ENCODE measurements around the gene BAX.
A peak's percentile ranks its signal among the peaks of the same experiment; 100 is the strongest.
"Not testable (repeated sequence)": the region's sequence is repeated elsewhere in the genome, so short reads cannot be mapped to it uniquely, and the experiment has no call there.

BAX gene

DNA sequence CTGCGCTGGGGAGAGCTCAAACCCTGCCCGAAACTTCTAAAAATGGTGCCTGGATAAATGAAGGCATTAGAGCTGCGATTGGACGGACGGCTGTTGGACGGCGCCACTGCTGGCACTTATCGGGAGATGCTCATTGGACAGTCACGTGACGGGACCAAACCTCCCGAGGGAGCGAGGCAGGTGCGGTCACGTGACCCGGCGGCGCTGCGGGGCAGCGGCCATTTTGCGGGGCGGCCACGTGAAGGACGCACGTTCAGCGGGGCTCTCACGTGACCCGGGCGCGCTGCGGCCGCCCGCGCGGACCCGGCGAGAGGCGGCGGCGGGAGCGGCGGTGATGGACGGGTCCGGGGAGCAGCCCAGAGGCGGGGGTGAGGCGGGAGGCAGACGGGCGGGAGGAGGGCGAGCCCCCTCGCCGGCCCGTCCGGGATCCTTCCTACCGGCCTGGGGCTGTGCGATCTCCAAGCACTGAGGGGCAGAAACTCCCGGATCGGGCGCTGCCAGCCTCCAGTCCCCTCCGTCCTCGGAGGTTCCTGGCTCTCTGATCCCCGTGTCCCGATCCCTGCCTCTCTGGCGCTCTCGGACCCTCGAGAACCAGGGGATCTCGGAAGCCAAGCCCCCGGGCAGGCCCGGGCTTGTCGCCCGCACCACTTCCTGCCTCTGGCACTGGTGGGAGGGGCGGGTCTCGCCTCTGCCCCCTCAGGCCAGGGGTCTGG lies at the start of gene BAX:
TSS of gene BAX (plus strand) at position 281 of the 713 bp plus-strand sequence. CDS start at position 335, 54 bp downstream.
- DNase-seq: peak; percentile 79

DNA sequence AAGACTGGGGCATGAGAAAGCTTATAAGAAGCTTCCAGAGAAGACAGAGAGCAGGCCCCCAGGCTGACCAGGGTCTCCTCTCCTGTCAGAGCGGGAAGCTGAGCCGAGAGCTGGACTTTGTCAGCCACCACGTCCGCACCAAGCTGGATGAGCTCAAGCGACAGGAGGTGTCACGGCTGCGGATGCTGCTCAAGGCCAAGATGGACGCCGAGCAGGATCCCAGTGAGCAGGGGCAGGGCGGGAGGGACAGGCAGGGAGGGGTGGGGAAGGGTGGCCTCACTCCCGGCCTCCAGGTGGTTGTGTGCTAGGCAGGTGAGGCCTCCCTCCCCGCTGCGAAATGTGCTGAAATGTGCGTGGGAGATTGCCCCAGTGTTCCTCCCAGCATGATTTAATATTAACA lies 49.0 kb upstream of the BAX start:
- no peak for DNase-seq

DNA sequence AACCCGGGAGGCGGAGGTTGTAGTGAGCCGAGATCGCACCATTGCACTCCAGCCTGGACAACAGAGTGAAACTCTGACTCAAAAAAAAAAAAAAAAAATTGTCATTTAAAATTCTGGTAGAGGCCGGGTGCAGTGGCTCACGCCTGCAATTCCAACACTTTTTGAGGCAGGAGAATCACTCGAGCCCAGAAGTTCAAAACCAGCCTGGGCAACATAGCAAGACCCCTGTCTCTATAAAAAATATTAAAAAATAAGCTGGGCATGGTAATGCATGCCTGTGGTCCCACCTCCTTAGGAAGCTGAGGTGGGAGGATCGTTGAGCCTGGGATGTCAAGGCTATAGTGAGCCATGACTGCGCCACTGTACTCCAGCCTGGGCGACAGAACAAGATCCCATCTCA lies 48.4 kb upstream of the BAX start:
- no peak for DNase-seq

DNA sequence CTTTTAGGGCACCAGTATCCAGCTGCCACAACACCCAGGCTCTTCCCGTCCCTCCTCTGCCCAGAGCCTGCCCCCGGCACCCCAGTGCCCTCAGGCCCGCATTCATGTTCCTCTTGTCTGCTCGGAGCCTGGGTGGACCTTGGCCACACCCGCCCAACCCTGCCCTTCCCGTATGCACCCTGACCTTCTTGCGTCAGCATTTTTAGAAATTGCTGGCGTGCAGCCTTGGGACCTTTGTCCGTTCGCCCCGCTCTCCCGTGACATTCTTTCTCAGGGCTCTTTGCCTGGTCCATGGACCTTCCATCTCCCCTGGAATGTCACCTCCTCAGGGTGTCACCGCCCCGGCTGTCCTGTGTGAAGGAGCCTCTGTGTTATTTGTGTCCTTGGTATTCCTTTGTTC lies 47.0 kb upstream of the BAX start:
- DNase-seq: no peak

DNA sequence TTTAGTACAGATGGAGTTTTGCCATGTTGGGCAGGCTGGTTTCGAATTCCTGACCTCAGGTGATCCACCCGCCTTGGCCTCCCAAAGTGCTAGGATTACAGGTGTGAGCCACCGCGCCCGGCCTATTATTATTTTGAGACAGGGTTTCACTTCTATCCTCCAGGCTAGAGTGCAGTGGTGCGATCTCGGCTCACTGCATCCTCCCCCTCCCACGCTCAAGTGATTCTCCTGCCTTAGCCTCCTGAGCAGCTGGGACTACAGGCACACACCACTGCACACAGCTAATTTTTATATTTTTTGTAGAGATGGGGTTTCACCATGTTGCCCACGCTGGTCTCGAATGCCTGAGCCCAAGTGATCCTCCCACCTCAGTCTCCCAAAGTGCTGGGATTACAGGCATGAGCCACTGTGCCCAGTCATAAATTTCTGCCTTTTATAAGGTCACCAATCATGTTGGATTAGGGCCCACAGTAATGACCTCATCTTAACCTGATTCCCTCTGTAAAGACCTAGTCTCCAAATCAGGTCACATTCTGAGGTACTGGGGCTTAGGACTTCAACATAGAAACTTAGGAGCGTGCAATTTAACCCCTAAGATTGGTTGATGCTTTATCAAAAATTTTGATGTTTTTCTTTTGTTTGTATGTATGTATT lies 45.1 kb upstream of the BAX start:
- DNase-seq: not testable (repeated sequence)

DNA sequence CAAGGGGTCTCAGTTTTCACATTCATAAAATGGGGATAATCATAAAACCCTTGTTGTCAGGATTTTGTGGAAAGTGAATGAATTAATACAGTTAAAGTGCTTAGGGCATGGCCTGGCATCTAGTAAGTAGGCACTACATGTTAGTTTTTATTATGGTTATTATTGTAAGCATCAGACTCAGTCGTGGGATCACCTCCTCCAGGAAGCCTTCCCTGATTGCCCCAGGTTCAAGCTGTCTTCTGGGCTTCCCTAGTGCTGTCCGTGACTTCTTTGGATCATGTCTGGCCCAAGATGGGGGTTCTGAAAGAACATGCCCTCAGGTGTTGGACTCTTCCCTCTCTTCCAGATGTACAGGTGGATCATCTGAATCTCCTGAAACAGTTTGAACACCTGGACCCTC lies 43.9 kb upstream of the BAX start:
- DNase-seq: no peak

DNA sequence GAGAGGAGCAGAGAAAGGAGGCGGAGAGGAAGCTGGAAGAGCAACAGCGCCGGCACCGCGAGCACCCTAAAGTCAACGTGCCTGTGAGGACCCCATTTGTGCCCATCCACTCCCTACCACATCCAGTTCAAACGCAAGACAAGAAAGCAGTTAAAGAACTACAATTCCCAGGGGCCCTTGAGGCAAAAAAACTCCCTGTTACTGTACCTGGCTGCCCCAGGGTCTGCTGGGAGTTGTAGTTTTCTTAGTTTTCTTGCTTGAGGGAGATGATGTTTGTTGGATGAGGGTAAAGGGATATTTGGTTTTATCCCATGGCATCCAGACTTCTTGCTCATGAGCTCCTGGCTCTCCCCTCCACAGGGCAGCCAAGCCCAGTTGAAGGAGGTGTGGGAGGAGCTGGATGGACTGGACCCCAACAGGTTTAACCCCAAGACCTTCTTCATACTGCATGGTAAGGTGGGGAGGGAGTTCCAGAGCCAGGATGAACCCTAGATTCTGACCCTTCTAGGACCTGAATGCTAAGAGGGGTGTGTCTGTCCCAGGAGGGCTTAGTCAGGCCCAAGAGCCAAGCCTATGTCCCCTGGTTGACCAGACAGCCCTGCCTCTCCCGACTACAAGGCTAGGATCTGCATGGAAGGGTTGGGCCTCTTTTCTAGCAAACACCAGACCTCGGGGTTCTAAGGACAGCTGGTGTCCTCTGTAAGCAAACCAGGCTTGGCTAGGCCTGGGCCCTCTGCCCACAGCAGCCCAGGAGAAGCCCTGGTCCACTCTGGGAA lies 41.4 kb upstream of the BAX start:
- no peak for DNase-seq

DNA sequence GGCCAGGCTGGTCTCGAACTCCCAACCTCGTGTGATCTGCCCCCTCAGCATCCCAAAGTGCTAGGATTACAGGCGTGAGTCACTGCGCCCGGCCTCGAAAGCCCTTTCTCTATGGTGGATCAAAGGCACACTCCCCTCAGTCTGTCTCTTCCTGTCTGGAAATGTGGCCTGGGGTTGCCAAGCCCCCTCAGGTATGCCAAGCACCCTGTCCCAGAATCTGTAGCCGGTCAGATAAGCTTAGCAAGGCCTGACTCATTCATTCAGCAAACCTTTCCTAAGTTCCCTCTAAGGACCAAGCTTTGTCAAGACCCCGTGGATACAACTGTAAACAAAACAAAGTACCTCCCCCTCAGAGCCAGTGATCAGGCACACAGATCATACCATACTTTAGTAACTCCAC lies 40.5 kb upstream of the BAX start:
- DNase-seq: no peak

DNA sequence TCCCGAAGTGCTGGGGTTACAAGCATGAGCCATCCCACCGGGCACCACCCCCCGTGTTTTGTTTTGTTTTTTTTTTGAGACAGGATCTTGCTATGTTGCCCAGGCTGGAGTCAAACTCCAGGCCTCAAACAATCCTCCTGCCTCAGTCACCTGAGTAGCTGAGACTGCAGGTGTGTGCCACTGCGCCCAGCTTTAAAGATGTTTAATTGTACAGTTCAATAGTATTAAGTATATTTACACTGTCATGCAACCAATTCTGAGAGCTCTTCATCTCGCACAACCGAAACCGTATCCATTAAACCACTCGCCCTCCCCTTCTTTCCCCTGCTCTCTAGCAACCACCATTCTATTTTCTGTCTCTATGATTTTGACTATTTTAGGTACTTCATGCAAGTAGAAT lies 38.9 kb upstream of the BAX start:
- DNase-seq: no peak

DNA sequence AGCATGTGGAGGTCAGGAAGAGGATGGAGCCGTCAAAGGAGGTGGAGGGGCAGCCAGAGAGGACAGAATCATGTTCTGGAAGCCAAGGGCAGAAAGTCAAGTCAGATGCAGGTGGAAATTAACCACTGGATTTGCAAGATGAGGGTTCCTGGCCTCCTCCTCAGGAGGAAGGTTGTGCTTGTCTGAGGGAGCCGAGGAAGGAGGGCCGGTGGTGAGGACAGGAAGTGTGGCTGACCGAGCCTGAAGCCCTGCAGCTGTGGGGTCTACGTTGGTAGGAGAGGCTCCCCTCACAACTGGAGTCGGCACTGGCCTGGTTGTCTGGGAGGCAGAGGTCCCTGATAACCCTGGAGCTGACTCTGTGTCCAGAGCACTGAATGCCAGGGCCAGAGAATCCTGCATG lies 36.6 kb upstream of the BAX start:
- no peak for DNase-seq

DNA sequence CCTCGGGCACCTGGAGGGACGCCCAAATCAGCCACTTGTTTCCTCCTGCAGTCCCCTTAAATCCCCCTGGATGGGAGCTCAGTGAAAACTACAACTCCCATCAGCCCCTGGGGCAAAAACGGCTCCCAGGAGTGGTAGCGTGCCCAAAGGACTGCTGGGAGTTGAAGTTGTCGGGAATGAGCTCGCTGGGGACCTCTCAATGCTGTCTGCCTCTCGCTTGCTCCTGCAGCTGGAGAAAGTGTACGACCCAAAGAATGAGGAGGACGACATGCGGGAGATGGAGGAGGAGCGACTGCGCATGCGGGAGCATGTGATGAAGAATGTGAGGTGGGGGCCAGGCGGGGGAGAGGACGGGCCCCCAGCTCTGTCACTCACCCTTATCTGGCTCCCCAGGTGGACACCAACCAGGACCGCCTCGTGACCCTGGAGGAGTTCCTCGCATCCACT lies 35.9 kb upstream of the BAX start:
- no peak for DNase-seq

DNA sequence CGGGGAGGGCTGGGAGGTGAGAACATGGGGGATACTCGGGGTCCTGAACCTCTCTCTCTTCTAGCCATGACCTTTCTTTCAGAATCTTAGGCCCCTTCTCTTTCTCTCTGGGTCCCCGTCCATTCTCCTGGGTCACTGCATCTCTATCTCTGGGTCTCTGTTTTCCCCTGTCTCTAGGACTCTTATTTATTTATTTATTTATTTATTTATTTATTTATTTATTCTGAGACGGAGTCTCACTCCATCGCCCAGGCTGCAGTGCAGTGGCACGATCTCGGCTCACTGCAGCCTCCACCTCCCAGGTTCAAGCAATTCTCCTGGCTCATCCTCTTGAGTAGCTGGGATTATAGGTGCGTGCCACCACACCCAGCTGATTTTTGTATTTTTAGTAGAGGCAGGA lies 35.4 kb upstream of the BAX start:
- not testable (repeated sequence) for DNase-seq

DNA sequence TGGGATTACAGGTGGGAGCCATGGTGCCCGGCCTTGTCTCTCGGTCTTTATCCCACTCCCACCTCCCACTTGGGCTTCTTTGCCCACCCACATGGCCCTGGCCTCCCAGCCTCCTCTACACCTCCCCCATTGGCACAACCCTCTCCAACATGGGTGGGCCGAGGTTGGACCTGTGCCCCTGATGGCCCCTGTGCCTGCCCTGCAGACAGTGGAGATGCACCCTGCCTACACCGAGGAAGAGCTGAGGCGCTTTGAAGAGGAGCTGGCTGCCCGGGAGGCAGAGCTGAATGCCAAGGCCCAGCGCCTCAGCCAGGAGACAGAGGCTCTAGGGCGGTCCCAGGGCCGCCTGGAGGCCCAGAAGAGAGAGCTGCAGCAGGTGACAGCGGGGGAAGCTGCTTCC lies 33.7 kb upstream of the BAX start:
- DNase-seq: no peak

DNA sequence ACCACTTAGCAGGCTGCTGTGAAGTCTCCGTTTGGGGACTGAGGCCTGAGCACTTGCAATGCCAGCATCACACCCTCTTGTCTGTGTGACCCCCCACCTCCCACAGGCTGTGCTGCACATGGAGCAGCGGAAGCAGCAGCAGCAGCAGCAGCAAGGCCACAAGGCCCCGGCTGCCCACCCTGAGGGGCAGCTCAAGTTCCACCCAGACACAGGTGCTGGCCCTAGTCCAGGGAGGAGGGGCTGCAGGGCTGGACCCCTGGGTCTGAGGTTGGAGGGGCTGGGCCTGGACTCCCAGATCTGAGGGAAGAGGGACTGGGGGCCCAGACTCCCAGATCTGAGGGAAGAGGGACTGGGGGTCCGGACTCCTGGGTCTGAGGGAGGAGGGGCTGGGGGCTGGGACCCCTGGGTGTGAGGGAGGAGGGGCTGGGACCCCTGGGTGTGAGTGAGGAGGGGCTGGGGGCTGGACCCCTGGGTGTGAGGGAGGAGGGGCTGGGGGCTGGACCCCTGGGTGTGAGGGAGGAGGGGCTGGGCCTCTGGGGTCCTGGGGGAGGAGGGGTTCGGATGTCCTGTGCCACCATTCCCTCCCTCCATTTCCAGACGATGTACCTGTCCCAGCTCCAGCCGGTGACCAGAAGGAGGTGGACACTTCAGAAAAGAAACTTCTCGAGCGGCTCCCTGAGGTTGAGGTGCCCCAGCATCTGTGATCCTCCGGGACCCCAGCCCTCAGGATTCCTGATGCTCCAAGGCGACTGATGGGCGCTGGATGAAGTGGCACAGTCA lies 32.8 kb upstream of the BAX start:
- no peak for DNase-seq

DNA sequence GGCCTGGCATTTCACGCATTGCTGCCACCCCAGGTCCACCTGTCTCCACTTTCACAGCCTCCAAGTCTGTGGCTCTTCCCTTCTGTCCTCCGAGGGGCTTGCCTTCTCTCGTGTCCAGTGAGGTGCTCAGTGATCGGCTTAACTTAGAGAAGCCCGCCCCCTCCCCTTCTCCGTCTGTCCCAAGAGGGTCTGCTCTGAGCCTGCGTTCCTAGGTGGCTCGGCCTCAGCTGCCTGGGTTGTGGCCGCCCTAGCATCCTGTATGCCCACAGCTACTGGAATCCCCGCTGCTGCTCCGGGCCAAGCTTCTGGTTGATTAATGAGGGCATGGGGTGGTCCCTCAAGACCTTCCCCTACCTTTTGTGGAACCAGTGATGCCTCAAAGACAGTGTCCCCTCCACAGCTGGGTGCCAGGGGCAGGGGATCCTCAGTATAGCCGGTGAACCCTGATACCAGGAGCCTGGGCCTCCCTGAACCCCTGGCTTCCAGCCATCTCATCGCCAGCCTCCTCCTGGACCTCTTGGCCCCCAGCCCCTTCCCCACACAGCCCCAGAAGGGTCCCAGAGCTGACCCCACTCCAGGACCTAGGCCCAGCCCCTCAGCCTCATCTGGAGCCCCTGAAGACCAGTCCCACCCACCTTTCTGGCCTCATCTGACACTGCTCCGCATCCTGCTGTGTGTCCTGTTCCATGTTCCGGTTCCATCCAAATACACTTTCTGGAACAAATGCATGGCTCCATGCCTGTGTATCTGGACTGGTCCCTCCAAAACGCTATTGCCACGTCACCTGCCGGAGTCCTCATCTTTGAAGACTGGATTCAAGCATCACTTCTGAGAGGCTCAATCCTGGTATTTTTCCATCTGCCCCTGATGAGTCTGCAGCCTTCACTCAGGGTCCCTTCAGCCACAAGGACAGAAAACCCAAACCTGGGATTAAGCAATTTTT lies 31.9 kb upstream of the BAX start:
- no peak for DNase-seq

DNA sequence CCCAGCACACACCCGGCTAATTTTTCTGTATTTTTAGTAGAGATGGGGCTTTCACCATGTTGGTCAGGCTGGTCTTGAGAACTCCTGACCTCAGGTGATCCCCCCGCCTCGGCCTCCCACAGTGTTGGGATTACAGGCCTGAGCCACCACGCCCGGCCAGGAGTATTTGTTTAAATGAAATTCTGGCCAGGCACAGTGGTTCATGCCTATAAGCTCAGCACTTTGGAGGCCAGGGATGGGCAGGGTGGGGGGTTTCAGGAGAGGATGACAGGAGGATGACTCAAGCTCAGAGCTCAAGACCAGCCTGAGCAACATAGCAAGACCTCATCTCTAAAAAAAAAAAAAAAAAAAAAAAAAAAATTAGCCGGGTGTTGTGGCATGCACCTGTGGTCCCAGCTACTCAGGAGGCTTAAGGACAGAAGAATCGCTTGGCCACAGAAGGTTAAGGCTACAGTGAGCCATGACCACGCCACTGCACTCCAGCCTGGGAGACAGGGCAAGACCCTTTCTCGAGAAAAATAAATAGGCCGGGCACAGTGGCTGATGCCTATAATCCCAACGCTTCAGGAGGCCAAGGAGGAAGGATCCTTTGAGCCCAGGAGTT lies 29.3 kb upstream of the BAX start:
- DNase-seq: no peak

DNA sequence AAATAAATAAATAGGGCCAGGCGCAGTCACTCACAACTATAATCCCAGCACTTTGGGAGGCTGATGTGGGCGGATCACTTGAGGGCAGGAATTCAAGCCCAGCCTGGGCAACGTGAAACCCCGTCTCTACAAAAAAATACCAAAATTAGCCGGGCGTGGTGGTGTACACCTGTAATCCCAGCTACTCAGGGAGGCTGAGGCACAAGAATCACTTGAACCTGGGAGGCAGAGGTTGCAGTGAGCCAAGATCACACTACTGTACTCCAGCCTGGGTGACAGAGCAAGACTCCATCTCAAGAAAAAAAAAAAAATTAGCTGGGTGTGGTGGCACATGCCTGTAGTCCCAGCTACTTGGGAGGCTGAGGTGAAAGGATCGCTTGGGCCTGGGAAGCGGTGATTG lies 28.8 kb upstream of the BAX start:
- DNase-seq: not testable (repeated sequence)

DNA sequence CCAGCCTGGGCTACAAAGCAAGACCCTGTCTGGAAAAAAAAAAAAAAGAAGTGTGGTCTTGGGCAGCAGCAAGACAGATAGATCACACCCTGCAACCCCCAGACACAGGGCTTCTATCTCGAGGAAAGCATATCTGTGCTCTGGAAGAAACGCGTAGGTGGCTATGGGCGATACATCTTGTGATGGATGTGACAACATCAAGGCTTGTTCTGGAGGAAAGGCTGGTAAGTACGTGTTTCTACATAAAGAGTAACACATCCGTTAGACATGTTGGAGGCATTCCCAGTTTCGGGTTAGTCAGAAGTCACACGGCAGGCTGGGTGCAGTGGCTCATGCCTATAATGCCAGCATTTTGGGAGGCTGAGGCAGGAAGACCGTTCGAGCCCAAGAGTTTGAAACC lies 27.8 kb upstream of the BAX start:
- no peak for DNase-seq

DNA sequence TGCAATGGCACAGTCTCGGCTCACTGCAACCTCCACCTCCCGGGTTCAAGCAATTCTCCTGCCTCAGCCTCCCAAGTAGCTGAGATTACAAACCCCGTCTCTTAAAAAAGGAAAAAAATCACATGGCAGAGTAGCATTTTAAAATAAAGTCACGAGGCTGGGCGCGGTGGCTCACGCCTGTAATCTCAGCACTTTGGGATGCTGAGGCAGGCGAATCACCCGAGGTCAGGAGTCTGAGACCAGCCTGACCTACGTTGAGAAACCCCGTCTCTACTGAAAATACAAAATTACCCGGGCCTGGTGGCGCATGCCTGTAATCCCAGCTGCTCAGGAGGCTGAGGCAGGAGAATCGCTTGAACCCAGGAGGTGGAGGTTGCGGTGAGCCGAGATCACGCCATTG lies 27.0 kb upstream of the BAX start:
- DNase-seq: not testable (repeated sequence)

DNA sequence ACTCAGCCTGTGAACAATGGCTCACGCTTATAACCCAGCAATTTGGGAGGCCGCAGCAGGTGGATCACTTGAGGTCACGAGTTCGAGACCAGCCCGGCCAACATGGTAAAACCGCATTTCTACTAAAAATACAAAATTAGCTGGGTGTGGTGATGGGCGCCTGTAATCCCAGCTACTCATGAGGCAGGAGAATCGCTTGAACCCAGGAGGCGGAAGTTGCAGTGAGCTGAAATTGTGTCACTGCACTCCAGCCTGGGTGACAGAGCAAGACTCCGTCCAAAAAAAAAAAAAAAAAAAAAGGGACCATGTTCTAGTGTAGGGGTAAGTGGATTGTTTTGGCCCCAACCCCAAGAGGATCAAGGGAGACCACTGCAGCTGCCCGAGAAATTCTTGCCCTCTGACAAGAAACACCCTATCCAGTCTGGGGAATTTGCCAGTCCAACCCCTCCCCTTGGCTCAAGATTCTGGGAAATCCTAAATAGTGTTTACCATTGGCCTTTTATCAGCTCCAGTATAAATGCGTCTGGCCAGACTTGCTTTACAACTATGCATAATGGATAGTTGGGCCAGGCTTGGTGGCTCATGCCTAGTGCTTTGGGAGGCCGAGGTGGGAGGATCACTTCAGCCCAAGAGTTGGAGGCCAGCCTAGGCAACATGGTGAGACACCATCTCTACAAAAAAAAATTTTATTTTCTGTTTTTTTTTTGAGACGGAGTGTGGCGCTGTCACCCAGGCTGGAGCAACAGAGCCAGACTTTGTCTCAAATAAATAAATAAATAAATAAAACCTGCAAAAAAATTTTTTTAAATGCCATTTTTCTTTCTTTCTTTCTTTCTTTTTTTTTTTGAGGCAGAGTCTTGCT lies 26.3 kb upstream of the BAX start:
- DNase-seq: no peak
